ENCODE data around the gene SLC26A2. TPM values are rescaled to one million over a fixed set of nuclear protein-coding genes. Genes with fewer than 3 reads are reported as not detected.
A peak's percentile ranks its signal among the peaks of the same experiment; 100 is the strongest.

SLC26A2 gene
- total RNA-seq, 1 donor from 2014 or later: 17.1 TPM

DNA sequence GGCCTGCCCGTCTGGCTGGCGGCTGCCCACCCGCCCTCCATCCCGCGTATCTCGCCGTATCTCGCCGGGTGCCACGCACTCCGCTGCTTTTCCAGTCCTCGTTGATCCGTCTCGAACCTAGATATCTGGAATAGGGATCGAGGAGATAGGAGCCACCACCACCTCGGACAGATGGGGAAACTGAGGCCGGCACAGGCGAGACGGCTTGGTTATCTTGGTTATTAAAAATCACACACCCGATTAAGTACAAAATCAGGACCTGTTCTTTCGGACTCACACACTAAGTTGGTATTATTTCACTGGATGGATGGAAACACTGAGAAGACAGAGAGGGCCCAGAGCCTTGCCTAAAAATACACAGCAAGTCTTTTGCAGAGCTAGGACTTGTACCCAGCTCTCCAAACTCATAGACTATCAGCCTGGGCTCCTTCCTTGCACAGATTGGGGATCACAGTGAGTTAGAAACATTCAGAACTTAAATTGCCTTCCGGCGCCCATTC is 678 bp downstream of the SLC26A2 start:
- no peak for DNase-seq (ENCODE audit: low read depth in 2 of 2)

- DNase-seq (ENCODE audit: low read depth in 2 of 2): peak; percentile 48 to 69
Measured at GRCh38 chr5:149961957-149962409, 1.4 kb downstream of the SLC26A2 start.

- DNase-seq (ENCODE audit: low read depth in 2 of 2): no peak
Measured at GRCh38 chr5:149962601-149963300, 2.2 kb downstream of the SLC26A2 start.

DNA sequence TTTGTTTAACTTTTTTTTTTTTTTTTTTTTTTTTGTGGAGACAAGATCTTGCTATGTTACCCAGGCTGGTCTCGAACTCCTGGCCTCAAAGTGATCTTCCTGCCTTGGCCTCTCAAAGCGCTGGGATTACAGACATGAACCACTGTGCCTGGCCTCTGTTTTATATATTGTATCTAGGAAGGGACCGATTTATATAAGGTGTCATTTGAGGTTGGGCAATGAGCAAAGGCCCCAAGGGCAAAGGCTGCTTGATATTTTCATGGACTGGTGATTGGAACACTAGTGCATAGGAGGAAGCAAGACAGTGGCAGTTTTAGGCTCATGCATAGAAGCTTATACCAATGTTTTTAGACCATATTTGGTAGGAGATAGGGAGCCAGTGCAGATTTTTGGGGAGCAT is 3.2 kb downstream of the SLC26A2 start:
- no peak for DNase-seq (ENCODE audit: low read depth in 2 of 2)

DNA sequence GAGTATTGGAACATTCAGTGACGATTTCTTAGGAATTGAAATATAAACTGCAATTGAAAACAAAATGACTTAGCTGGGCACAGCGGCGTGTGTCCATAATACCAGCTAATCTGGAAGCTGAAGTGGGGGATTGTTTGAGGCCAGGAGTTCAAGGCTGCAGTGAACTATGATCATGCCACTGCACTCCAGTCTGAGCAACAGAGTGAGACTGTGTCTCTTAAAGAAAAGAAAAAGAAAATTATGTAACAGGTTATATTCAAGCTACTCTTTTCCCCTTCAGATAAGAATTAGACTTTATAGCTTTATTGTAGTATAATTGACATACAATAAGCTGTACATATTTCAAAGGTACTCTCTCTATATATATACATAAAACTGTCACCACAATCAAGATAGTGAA is 6.4 kb downstream of the SLC26A2 start:
- no peak for DNase-seq (ENCODE audit: low read depth in 2 of 2)

DNA sequence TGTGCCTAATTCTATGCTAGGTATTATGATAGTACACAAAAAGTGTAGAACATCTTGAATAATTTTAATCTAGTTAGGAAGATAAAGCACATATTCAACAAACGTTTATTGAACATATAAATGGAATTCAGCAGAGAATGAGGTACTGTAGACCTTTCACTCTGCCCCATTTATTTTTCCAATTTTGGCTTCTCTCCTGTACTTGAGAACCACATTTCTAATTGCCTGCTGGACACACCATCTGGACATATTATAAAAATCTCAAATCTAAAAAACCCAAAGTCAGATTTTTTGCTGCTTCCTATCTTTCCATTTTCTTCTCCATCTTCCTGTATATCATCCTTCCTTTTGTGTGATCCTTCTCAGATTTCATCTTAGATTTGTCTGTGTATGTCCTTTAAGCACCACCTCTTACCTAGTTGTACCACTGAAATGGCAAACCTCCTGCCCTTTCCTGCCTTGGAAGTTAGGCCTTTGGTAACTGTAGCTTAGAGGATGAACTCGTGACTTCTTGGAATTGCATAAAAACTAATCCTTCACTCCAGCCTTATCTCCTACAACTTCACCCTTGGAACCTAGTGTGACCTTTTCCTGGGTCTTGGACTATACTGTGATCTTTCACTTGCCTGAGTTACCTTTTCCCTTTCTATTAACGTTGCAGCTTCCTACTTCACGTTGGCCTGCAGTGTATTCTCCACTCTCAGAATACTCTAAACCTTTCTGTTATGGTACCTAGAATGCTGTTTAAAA is 8.8 kb downstream of the SLC26A2 start:
- no peak for DNase-seq (ENCODE audit: low read depth in 2 of 2)

DNA sequence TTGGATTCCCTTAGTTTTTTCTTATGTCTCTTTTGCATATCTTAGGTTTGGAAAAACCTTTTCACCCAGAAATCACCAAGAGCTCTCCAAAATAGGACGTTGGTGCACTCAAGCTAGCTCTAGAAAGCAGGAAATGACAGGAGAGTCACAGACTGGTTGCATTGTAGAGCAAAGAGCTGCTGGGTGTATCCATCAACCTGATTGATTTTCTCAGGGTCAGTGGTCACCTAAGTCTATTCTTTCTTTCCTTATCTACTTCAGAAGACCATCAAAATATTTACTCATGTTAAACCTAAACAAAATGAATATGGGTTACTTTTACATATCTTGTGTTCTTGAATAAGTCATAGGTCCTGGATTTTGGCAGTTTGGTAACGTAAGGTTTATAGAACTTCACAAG is 14.9 kb downstream of the SLC26A2 start:
- DNase-seq (ENCODE audit: low read depth in 2 of 2): no peak

- no peak for DNase-seq (ENCODE audit: low read depth in 2 of 2)
Measured at GRCh38 chr5:149979896-149980295, 19.3 kb downstream of the SLC26A2 start.

DNA sequence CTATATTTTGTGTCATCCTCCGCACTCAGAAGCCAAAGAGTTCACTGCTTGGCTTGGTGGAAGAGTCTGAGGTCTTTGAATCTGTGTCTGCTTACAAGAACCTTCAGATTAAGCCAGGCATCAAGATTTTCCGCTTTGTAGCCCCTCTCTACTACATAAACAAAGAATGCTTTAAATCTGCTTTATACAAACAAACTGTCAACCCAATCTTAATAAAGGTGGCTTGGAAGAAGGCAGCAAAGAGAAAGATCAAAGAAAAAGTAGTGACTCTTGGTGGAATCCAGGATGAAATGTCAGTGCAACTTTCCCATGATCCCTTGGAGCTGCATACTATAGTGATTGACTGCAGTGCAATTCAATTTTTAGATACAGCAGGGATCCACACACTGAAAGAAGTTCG is 20.6 kb downstream of the SLC26A2 start:
- no peak for DNase-seq (ENCODE audit: low read depth in 2 of 2)

GRCh38 chr5:149982505-149982904 is 21.9 kb downstream of the SLC26A2 start:
- no peak for DNase-seq (ENCODE audit: low read depth in 2 of 2)

GRCh38 chr5:149988126-149988525 is 27.6 kb downstream of the SLC26A2 start:
- DNase-seq (ENCODE audit: low read depth in 2 of 2): no peak

DNA sequence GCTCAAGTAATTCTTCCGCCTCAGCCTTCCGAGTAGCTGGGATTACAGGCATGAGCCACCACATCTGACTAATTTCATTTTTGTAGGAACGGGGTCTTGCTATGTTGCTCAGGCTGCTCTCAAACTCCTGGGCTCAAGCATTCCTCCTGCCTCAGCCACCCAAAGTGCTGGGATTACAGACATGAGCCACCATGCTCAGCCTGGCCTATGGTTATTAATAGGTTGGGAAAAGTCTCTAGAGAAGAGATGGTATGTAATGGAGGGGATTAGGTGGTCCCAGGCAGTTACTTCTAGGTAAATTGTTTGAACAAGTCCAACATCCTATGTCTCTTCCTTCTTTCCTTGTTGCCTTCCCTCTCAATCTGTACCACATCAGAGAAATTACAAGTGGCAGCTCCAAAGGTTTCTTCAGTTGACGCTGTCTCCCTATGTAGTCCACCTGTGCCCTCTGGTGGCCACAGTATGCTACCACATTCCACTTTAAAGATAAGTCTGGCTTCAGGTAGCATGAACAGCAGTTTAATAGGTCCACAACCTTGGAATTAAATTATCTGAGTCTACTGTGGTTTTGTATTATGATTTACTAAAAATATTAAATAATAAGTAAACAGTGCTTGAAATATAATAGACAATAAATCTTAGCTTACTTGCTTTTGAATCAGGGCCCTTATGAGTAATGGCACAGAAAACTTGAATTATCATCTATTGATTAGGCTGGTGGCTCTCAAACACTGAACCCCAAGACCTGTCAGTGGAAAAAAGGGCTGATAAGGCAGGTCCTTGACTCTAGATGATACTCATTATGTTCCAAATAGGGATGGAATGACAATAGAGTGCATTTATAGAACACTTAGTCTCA is 30.2 kb downstream of the SLC26A2 start:
- DNase-seq (ENCODE audit: low read depth in 2 of 2): peak; percentile 65 to 80

GRCh38 chr5:149993471-149993870 is 32.9 kb downstream of the SLC26A2 start:
- DNase-seq (ENCODE audit: low read depth in 2 of 2): no peak

- no peak for DNase-seq (ENCODE audit: low read depth in 2 of 2)
Measured at GRCh38 chr5:149995385-149996204, 35.0 kb downstream of the SLC26A2 start.

- no peak for DNase-seq (ENCODE audit: low read depth in 2 of 2)
Measured at GRCh38 chr5:149996205-149996890, 35.8 kb downstream of the SLC26A2 start.

DNA sequence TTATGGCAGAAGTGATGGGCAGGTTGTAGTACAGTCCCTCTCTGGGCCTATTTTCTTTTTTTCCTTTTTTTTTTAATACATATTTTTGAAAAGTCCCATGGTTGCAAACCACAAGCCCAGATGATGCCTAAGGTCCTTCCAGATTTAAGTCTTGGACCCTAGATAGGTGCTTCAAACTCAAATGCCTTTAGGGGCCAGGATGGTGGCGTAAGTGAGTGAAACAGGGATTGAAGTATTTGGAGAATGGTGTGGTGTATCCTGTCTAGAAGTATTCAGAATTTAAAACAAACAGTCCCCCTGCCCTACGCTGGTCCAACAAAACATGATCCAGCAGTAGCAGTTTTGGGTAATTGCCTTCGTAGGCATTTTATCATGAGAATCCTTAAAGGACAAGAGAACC is 37.7 kb downstream of the SLC26A2 start:
- no peak for DNase-seq (ENCODE audit: low read depth in 2 of 2)

- DNase-seq (ENCODE audit: low read depth in 2 of 2): no peak
Measured at GRCh38 chr5:149999359-149999758, 38.8 kb downstream of the SLC26A2 start.

DNA sequence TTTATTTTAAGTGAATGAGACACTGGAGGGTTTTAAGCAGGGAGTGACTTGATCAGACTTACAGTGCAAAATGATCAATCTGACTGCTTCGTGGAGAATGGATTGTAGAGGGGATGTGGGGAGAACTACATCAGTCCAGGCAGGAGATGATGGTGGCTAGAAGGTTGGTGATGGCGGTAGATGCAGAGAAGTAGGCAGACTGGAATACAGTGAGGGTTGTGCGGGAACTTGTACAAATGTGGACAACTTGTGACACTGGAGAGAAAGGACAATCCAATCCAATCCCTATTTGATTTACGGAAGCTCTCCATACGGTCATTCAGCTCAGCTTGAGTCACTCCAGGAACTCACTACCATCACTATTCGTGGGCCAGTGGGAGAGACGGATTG is 39.3 kb downstream of the SLC26A2 start:
- DNase-seq (ENCODE audit: low read depth in 2 of 2): peak; percentile 46 to 82

DNA sequence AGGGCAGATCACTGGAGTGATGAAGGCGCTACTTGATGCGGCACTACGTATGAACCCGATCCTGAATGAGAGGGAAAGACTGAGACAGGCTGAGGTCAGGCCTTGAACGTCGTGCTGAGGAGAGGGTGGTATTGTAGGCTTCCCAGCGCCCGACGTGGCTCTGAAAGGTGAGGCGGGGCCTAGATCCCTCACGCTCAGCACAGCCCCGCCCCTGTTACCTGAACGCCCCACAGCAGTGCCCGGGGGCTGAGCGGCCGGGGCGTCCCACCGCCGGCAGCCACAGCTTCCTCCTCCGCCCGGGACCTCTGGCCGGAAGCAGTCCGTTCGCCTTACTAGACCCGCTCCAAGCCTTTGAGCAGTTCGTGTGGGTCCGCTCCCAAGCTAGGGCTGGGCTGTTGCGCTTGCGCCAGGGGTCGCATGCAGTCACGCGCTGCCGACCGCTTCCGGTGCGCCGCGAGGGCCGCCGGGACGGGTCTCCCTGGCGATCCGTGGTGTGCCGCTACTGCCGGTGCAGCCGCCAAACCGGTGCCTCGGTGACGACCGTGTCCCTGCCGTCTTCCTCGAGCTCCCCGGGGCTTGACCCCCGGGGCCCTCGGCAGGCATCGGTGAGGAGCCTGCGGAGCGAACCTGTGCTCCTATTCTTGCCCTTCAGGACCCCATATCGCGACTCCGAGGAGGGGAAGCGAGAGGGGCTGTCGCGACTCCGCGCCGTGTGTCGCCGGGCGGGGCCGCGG is 39.9 kb downstream of the SLC26A2 start, which contains the start of the genes HMGXB3 and TIGD6:
Gene HMGXB3 (plus strand): TSS at position 484 of the 734 bp plus-strand sequence. CDS start 4,114 bp downstream, outside the sequence.
Gene TIGD6 (minus strand): TSS at position 399 of the 734 bp plus-strand sequence. CDS start 4,306 bp downstream, outside the sequence.
- DNase-seq (ENCODE audit: low read depth in 2 of 2): peak; percentile 85 to 93
